Measurements from ENCODE around the gene NCOA1.

The NCOA1 gene

GRCh38 chr2:24731923-24732322, 240.9 kb downstream of the NCOA1 start:
- no peak for FAIRE-seq
- TF ChIP-seq CTCF (IDR thresholded peaks at IDR 0.05; ENCODE audit: insufficient read depth, missing control alignments), result no peak

GRCh38 chr2:24734741-24735140, 243.7 kb downstream of the NCOA1 start:
- DNase-seq (ENCODE audit: insufficient read length, low spot score), result no peak
- no peak for TF ChIP-seq CTCF (IDR thresholded peaks at IDR 0.05; ENCODE audit: insufficient read depth, missing control alignments)
- FAIRE-seq, result no peak

More at GRCh38 chr2:24731923-24732322, 240.9 kb downstream of the NCOA1 start:
- DNase-seq (ENCODE audit: insufficient read length, low spot score), result no peak

- no peak for FAIRE-seq
- no peak for DNase-seq (ENCODE audit: insufficient read length, low spot score)
- TF ChIP-seq CTCF (IDR thresholded peaks at IDR 0.05; ENCODE audit: insufficient read depth, missing control alignments), result no peak
Measured at GRCh38 chr2:24739354-24740025, 248.4 kb downstream of the NCOA1 start.

- FAIRE-seq (no peak), DNase-seq (ENCODE audit: insufficient read length, low spot score) (no peak)
- TF ChIP-seq CTCF (IDR thresholded peaks at IDR 0.05; ENCODE audit: insufficient read depth, missing control alignments), result no peak
Measured at GRCh38 chr2:24740142-24740541, 249.1 kb downstream of the NCOA1 start.

- FAIRE-seq, result no peak
- no peak for TF ChIP-seq CTCF (IDR thresholded peaks at IDR 0.05; ENCODE audit: insufficient read depth, missing control alignments)
Measured at GRCh38 chr2:24742730-24743129, 251.7 kb downstream of the NCOA1 start.

GRCh38 chr2:24743924-24744323, 252.9 kb downstream of the NCOA1 start:
- no peak for TF ChIP-seq CTCF (IDR thresholded peaks at IDR 0.05; ENCODE audit: insufficient read depth, missing control alignments)
- FAIRE-seq, result no peak
- DNase-seq (ENCODE audit: insufficient read length, low spot score), result no peak

More at GRCh38 chr2:24742730-24743129, 251.7 kb downstream of the NCOA1 start:
- no peak for DNase-seq (ENCODE audit: insufficient read length, low spot score)

GRCh38 chr2:24744356-24744755, 253.3 kb downstream of the NCOA1 start:
- DNase-seq (ENCODE audit: insufficient read length, low spot score), result no peak
- no peak for TF ChIP-seq CTCF (IDR thresholded peaks at IDR 0.05; ENCODE audit: insufficient read depth, missing control alignments)
- no peak for FAIRE-seq

Measured in D721Med (cell line).